Caco-2 (cell line): ENCODE data around the gene AMPH. TPM values are rescaled to one million over a fixed set of nuclear protein-coding genes. Genes with fewer than 3 reads are reported as not detected.
"Not testable (repeated sequence)": the region's sequence is repeated elsewhere in the genome, so short reads cannot be mapped to it uniquely, and the experiment has no call there.

Experiments
- BruUV-seq: library from RNA; stranded (reverse); fragments of 400-500 nt; replicated peaks from 2 replicates; lab custom pipeline; 2021; lab: Mats Ljungman, UMichigan
- CTCF ChIA-PET: fragments of 300-600 bp; sonication (Branson Sonifier 250); formaldehyde crosslinking; loops from one replicate; lab custom pipeline; 2022; ENCODE audit warnings: antibody characterized with exemption; lab: Charles Lee
- POLR2A ChIA-PET: fragments of 300-600 bp; sonication (Branson Sonifier 250); formaldehyde crosslinking; loops from one replicate; lab custom pipeline; 2022; ENCODE audit warnings: antibody characterized with exemption; lab: Charles Lee
- DNase-seq, 2 experiments: peaks; one replicate each; pipeline versions ENCODE4 v3.0.0 to v3.0.0-alpha.2; 2020 to 2022
- H3K27me3 ChIP-seq: replicated peaks from 2 replicates; pipeline ENCODE4 v1.6.0; 2011; ENCODE audit warnings: low read length; ENCODE audit not compliant: control insufficient read depth, insufficient read depth
- H3K36me3 ChIP-seq: 2 replicates; pipeline ENCODE4 v1.5.1; 2011; ENCODE audit warnings: low read length; ENCODE audit not compliant: control insufficient read depth, insufficient read depth
- H3K4me1 ChIP-seq: fragments of 250-450 bp; sonication (Bioruptor Pico); 2 replicates; pipeline ENCODE4 v1.5.1; 2020; ENCODE audit warnings: mild to moderate bottlenecking
- H3K4me3 ChIP-seq: 2 replicates; pipeline ENCODE4 v1.5.1; 2011; ENCODE audit warnings: low read depth, mild to moderate bottlenecking, control low read depth, low read length
- H3K9me3 ChIP-seq: fragments of 250-450 bp; sonication (Bioruptor Pico); 2 replicates; pipeline ENCODE4 v1.5.1; 2020; ENCODE audit warnings: mild to moderate bottlenecking, moderate library complexity
- H3K27ac Mint-ChIP-seq: one replicate; pipeline ENCODE4 v1.8.0; 2022; ENCODE audit warnings: mixed read lengths; ENCODE audit not compliant: unreplicated experiment
- H3K27me3 Mint-ChIP-seq: one replicate; pipeline ENCODE4 v1.8.0; 2022; ENCODE audit warnings: mixed read lengths; ENCODE audit not compliant: insufficient read depth, unreplicated experiment
- H3K36me3 Mint-ChIP-seq: one replicate; pipeline ENCODE4 v1.8.0; 2022; ENCODE audit warnings: mild to moderate bottlenecking, mixed read lengths; ENCODE audit not compliant: insufficient read depth, unreplicated experiment
- H3K4me1 Mint-ChIP-seq: one replicate; pipeline ENCODE4 v1.8.0; 2022; ENCODE audit warnings: low read depth, mixed read lengths; ENCODE audit not compliant: unreplicated experiment
- H3K4me3 Mint-ChIP-seq: one replicate; pipeline ENCODE4 v1.8.0; 2022; ENCODE audit warnings: mild to moderate bottlenecking, moderate library complexity, mixed read lengths; ENCODE audit not compliant: unreplicated experiment
- H3K9me3 Mint-ChIP-seq: one replicate; pipeline ENCODE4 v1.8.0; 2022; ENCODE audit warnings: mixed read lengths; ENCODE audit not compliant: unreplicated experiment
- intact Hi-C: fragments of 100-400 bp; cut with micrococcal nuclease; formaldehyde crosslinking; loops from one replicate; pipeline ENCODE4 v1.10.0; 2022; ENCODE audit not compliant: unreplicated experiment
- total RNA-seq: library from RNA; stranded (reverse); gene quantifications from 2 replicates; pipeline ENCODE4 v1.2.3, GENCODE V29; 2022
- TF ChIP-seq, protein P1 (sequence below), 2 experiments: fragments of 200-600 bp in 1 of 2; IDR thresholded peaks; 1 replicate in 1 of 2; 2 replicates in 1 of 2; pipeline versions ENCODE4 v1.5.1 to v1.8.0; 2011 to 2022; ENCODE audit warnings: antibody characterized with exemption in 1 of 2, control low read depth in 1 of 2, inconsistent platforms in 1 of 2, low read depth in 1 of 2, low read length in 1 of 2, mild to moderate bottlenecking in 1 of 2, moderate library complexity in 1 of 2; ENCODE audit not compliant: insufficient read depth in 1 of 2, severe bottlenecking in 1 of 2, unreplicated experiment in 1 of 2

The AMPH gene
- total RNA-seq, 1 experiment from 2014 or later = not detected

- Histone ChIP-seq H3K9me3 (no peaks in the 10 kb centered on the region), H3K36me3 (no peaks in the 10 kb centered on the region), H3K27me3 (no peaks in the 10 kb centered on the region), H3K4me3 (no peak overlapping the region), H3K4me1 (peaks cover 12% of the 10 kb centered on the region)
- Mint-ChIP-seq H3K36me3 (no peaks in the 10 kb centered on the region), H3K4me1 (peaks cover 14% of the 10 kb centered on the region), H3K4me3 (no peak overlapping the region), H3K27me3 (no peaks in the 10 kb centered on the region), H3K27ac (no peak overlapping the region), H3K9me3 (no peaks in the 10 kb centered on the region)
- ChIA-PET POLR2A (no interaction called here), CTCF (interaction anchor here (1.1 kb wide), 1 partner anchor 10 kb away, joined by 4 read pairs; no protein-coding TSS in a partner anchor)
- no peak for DNase-seq
- TF ChIP-seq, protein P1, sequence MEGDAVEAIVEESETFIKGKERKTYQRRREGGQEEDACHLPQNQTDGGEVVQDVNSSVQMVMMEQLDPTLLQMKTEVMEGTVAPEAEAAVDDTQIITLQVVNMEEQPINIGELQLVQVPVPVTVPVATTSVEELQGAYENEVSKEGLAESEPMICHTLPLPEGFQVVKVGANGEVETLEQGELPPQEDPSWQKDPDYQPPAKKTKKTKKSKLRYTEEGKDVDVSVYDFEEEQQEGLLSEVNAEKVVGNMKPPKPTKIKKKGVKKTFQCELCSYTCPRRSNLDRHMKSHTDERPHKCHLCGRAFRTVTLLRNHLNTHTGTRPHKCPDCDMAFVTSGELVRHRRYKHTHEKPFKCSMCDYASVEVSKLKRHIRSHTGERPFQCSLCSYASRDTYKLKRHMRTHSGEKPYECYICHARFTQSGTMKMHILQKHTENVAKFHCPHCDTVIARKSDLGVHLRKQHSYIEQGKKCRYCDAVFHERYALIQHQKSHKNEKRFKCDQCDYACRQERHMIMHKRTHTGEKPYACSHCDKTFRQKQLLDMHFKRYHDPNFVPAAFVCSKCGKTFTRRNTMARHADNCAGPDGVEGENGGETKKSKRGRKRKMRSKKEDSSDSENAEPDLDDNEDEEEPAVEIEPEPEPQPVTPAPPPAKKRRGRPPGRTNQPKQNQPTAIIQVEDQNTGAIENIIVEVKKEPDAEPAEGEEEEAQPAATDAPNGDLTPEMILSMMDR (IDR thresholded peaks at IDR 0.05; ENCODE audit: insufficient read depth in 1 of 2, low read depth in 1 of 2, low read length in 1 of 2, severe bottlenecking in 1 of 2, unreplicated experiment in 1 of 2) = no peak
- intact Hi-C loops = loop anchor here (5.0 kb wide), 1 partner anchor 233 kb away; no protein-coding TSS in a partner anchor
- no TSS peak for BruUV-seq
Measured at GRCh38 chr7:38339953-38340819, 291.0 kb downstream of the AMPH start.

GRCh38 chr7:38336148-38336515 lies 295.0 kb downstream of the AMPH start:
- H3K36me3 ChIP-seq, POLR2A ChIA-PET, H3K4me3 ChIP-seq, H3K9me3 ChIP-seq, H3K27me3 ChIP-seq, H3K9me3 Mint-ChIP-seq, H3K27me3 Mint-ChIP-seq, BruUV-seq, H3K36me3 Mint-ChIP-seq, DNase-seq: not testable (repeated sequence)
- Mint-ChIP-seq H3K4me1 (peaks cover 21% of the 10 kb centered on the region), H3K4me3 (peak overlapping the region; percentile 35), H3K27ac (peak overlapping the region; percentile 63)
- intact Hi-C loops = loop anchor here (5.0 kb wide), 1 partner anchor 229 kb away; no protein-coding TSS in a partner anchor
- CTCF ChIA-PET = interaction anchor here (0.7 to 1.6 kb wide), 14 partner anchors 9 to 229 kb away, joined by 3 to 17 read pairs (median 4); partner anchors contain the start of gene STARD3NL
- H3K4me1 ChIP-seq = peaks cover 25% of the 10 kb centered on the region

DNA sequence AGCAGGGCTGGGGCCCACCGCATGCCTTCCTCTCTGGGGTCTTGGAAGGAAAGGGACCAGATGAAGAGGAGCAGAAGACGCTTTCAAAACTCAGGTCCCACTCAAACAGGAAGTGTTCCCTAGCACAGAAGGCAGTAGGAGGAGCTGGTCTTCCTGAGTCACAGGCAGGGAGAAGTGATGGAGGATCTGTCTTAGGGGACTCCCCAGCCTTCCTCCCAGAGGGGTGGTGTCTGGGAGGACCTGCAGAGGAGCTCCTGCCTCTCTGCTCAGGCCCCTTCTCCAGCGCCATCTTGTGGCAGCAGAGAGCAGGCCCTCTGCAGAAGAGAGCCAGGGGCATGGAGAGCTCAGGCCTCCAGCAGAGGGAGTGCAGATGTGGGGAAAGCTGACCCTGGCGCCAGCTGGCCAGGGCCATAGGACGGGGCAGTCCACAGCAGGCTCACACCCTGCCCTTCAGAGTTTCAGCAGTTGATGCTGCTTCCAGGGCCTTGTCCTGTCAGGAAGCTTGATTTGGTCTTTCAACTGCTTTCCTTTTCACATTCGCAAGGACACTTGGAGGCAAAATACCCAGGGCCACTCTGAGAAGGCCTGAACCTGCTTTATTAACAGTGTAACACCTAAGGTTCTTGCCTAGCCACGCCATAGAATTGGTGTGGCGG lies 295.6 kb downstream of the AMPH start:
- H3K36me3 ChIP-seq = no peaks in the 10 kb centered on the region
- Mint-ChIP-seq H3K27me3 (no peaks in the 10 kb centered on the region), H3K27ac (peak overlapping the region; percentile 63), H3K4me3 (peak overlapping the region; percentile 35), H3K36me3 (no peaks in the 10 kb centered on the region), H3K4me1 (peaks cover 21% of the 10 kb centered on the region), H3K9me3 (no peaks in the 10 kb centered on the region)
- H3K9me3 ChIP-seq = no peaks in the 10 kb centered on the region
- intact Hi-C loops = loop anchor here (1.0 to 5.0 kb wide), 3 partner anchors 10 to 228 kb away; no protein-coding TSS in a partner anchor
- no peaks in the 10 kb centered on the region for H3K27me3 ChIP-seq
- CTCF ChIA-PET = interaction anchor here (0.6 to 1.6 kb wide), 15 partner anchors 9 to 229 kb away, joined by 3 to 17 read pairs (median 4); partner anchors contain the start of gene STARD3NL
- peak; percentile 86 for DNase-seq
- no TSS peak for BruUV-seq
- H3K4me1 ChIP-seq = peaks cover 25% of the 10 kb centered on the region
- TF ChIP-seq, protein P1 (IDR thresholded peaks at IDR 0.05; ENCODE audit: insufficient read depth in 1 of 2, low read depth in 1 of 2, low read length in 1 of 2, severe bottlenecking in 1 of 2, unreplicated experiment in 1 of 2) = peak; percentile 90 to 97
- H3K4me3 ChIP-seq = no peak overlapping the region
- POLR2A ChIA-PET = no interaction called here
